AG04449 (cell line): ENCODE results near the gene LBR.
A peak's percentile ranks its signal among the peaks of the same experiment; 100 is the strongest.

Experiments
- CTCF ChIA-PET: fragments of 350-600 bp; formaldehyde crosslinking; extraction: SDS; loops from one replicate; lab custom pipeline; 2021; ENCODE audit warnings: antibody characterized with exemption; lab: Yijun Ruan, JAX
- POLR2A ChIA-PET: fragments of 400-600, 350-600 bp; formaldehyde crosslinking; extraction: SDS; loops from one replicate; lab custom pipeline; 2020; ENCODE audit warnings: antibody characterized with exemption, inconsistent platforms; lab: Yijun Ruan, JAX
- DNase-seq: peaks from one replicate; pipeline ENCODE4 v3.0.0-alpha.2; 2010; ENCODE audit warnings: low read depth, low spot score
- H3K4me3 ChIP-seq: 2 replicates; pipeline ENCODE4 v1.5.1; 2011; ENCODE audit warnings: low read depth, mild to moderate bottlenecking, control low read depth, low read length
- TF ChIP-seq, protein P1 (sequence below): IDR thresholded peaks from one replicate; pipeline ENCODE4 v1.5.1; 2011; ENCODE audit warnings: mild to moderate bottlenecking, moderate library complexity, low read length, control low read depth, inconsistent platforms; ENCODE audit not compliant: insufficient read depth; ENCODE audit errors: missing control alignments

LBR gene

DNA sequence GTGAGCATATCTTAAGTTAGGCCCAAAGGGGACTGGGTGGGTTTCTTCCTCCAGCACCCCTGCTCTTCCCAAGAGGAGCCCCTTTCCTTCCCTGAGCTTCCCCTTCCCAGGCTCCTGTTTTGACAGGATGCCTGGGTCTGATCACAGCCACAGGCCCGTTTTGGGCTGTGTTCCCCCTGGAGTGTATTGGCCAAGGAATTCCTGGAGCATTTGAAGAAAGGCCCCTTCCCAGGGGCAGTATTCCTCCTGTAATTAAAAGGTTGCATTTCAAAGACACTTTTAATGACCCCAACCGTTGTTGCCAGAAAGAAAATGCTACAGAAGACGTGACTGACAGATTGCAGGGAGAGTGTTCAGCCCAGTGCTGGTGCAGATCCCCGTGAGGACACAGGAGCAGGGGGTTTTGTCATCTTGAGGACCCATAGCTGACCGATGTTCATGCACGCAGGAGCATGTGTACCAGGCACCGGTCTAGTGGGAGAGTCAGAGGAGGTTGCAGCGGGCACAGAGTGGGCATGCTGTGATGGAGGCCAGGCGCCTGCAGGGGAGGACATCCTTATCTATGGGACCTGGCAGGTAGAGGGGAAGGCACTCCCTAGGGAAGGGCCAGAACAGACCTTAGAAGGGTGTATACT lies 19.3 kb upstream of the LBR start:
- ChIA-PET CTCF (no interaction called here), POLR2A (no interaction called here)
- TF ChIP-seq, protein P1, sequence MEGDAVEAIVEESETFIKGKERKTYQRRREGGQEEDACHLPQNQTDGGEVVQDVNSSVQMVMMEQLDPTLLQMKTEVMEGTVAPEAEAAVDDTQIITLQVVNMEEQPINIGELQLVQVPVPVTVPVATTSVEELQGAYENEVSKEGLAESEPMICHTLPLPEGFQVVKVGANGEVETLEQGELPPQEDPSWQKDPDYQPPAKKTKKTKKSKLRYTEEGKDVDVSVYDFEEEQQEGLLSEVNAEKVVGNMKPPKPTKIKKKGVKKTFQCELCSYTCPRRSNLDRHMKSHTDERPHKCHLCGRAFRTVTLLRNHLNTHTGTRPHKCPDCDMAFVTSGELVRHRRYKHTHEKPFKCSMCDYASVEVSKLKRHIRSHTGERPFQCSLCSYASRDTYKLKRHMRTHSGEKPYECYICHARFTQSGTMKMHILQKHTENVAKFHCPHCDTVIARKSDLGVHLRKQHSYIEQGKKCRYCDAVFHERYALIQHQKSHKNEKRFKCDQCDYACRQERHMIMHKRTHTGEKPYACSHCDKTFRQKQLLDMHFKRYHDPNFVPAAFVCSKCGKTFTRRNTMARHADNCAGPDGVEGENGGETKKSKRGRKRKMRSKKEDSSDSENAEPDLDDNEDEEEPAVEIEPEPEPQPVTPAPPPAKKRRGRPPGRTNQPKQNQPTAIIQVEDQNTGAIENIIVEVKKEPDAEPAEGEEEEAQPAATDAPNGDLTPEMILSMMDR: no peak
- H3K4me3 ChIP-seq: no peak overlapping the region
- no peak for DNase-seq

DNA sequence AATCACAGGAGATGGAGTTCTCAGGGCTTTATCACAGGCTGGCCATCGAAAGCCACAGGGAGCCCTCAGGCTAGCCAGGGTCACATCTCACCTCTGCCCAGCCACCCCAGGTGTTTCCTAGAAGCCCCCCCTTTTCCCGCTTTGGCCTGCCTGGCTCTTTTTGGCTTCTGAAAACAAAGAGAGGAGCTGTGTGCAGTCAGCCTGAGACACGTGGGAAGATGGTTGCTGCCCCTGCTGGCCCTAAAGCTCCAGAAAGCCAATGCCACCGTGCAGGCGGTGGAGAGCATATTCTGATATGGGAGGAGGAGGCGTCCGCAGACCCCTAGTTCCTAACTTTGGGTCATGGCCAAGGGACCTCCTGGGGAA lies 18.7 kb upstream of the LBR start:
- H3K4me3 ChIP-seq: no peak overlapping the region
- ChIA-PET CTCF (no interaction called here), POLR2A (no interaction called here)
- no peak for DNase-seq
- TF ChIP-seq, protein P1: no peak

DNA sequence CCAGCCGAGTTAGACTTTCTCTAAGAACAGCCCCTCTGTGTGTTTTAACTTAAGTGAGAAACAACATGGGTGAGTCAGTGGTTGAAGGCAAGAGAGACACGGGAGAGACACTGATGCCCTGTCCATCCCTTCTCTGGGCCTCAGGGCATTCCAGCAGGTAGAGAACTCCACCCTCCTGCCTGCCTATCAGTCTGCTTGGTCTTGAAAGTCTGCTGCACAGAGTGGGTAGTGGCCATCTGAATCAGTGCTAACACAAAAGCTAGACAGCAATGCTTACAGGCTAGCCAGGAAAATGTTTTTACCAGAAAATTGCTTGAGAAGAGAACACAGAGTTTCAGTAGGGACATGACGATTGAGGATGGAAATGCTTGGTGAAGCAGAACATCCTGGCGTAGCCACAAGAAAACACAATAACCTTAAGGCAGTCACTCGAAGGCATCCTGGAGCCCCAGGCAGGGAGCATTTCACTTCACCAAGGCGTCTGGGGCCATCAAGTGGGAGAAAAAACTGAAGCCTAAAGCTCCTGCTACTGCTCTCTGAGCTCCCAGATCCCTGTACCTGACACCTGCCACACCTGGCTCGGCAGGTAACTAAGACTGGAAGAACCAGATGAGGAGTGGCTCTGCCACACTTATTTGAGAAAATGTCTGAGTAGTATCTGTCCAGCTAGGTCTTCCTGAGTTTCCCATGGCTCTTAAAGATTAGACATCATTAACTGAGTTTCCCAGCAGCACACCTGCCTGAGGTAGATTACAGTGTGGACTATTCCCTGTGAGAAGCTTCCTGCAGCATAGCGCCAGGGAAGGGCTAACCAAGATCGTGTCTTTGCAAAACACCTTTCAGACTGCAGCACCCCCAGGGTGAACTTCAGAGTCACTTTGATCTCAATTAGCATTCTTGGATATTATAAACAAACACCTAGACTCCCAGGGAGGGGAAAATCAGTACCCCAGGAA lies 18.1 kb upstream of the LBR start:
- CTCF ChIA-PET: interaction anchor here (1.2 kb wide), 1 partner anchor 9 kb away, joined by 3 read pairs; no protein-coding TSS in a partner anchor
- H3K4me3 ChIP-seq: no peak overlapping the region
- POLR2A ChIA-PET: no interaction called here
- no peak for DNase-seq
- TF ChIP-seq, protein P1: no peak

DNA sequence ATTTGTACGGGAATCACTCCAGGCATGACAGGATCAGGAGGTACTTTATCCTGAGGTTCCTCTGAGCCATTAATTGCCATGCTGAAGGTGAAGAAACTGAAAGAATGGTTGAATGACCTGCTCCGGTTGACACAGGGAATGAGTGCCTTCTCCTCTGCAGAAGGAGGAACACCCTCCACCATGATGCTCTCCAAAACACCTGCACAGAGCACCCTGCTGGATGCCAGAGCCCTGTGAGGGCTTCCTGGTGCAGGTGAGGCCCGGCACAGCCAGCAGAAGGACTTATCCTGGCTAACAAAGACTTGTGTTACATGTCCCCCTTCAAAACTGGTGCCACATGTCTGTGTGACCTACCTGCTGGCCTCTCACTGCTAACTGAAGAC lies 14.3 kb upstream of the LBR start:
- TF ChIP-seq, protein P1: no peak
- ChIA-PET POLR2A (no interaction called here), CTCF (interaction anchor here (1.3 to 2.5 kb wide), 6 partner anchors 10 to 546 kb away, joined by 4 to 11 read pairs (median 6); no protein-coding TSS in a partner anchor)
- no peak overlapping the region for H3K4me3 ChIP-seq
- no peak for DNase-seq

DNA sequence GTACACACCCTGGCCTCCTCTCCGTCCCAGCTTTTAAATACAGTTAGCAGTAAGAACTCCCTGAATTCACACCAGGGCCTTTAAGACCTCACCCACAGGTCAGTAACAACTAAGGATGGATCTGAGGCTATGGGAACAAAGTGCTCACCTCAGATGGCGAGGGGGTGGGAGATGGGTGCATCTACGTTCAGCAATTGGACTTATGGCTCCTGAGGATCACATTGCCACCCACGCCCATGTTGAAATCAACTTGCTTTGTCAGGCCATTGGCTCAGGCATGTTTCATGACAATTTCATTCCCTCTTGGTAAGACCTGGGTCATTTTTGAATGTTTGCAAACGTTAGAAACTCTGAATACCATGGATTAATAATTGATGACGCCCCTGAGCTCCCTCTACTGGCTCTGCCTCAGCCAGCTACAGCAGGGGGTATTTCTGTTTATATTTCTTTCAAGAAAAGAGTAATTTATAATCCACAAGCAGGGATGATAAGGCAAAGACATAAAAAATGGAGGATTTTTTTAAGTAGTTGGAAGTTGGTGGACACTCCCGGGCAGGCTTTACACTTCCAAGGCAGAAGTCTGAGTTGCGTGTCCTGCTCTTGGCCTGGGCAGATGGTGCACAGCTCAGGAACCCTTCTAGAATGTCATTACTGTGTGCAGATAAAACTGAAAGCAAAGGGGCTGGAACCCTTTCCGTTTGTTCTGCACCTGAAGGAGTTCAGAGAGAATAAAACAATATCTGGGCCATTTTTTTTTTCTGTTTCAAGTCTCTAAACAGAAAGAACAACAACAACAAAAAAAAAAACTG lies 13.7 kb upstream of the LBR start:
- CTCF ChIA-PET: interaction anchor here (1.4 to 2.5 kb wide), 7 partner anchors 8 to 550 kb away, joined by 3 to 11 read pairs (median 5); no protein-coding TSS in a partner anchor
- POLR2A ChIA-PET: no interaction called here
- TF ChIP-seq, protein P1: peak; percentile 5
- DNase-seq: no peak
- no peak overlapping the region for H3K4me3 ChIP-seq
